ACC112 (cell line): ENCODE data around the gene ADCY1.

Experiments used
- H2AFZ ChIP-seq: fragments of 200-600 bp; sonication (generic); one replicate; pipeline ENCODE4 v1.6.0; 2017; ENCODE audit warnings: antibody characterized with exemption, low read length; ENCODE audit not compliant: unreplicated experiment
- H3K27ac ChIP-seq: fragments of 200-600 bp; sonication (generic); 2 replicates; pipeline ENCODE4 v1.5.1; 2014; ENCODE audit warnings: low read depth, mild to moderate bottlenecking, antibody characterized with exemption, low read length, moderate library complexity
- H3K27me3 ChIP-seq: fragments of 200-600 bp; sonication (generic); 2 replicates; pipeline ENCODE4 v1.6.1; 2014; ENCODE audit warnings: mild to moderate bottlenecking, antibody characterized with exemption, low read length, moderate library complexity, mixed read lengths; ENCODE audit not compliant: insufficient read depth
- H3K36me3 ChIP-seq: fragments of 200-600 bp; sonication (generic); 2 replicates; pipeline ENCODE4 v1.6.1; 2016; ENCODE audit warnings: mild to moderate bottlenecking, antibody characterized with exemption, low read length, moderate library complexity, mixed read lengths; ENCODE audit not compliant: insufficient read depth
- H3K4me1 ChIP-seq: fragments of 200-600 bp; sonication (generic); one replicate; pipeline ENCODE4 v1.6.1; 2016; ENCODE audit warnings: low read length, mixed read lengths; ENCODE audit not compliant: insufficient read depth, unreplicated experiment, control insufficient read depth
- H3K4me3 ChIP-seq: fragments of 200-600 bp; sonication (generic); 2 replicates; pipeline ENCODE4 v1.5.1; 2014; ENCODE audit warnings: mild to moderate bottlenecking, low read depth, low read length
- H3K79me2 ChIP-seq: fragments of 200-600 bp; sonication (generic); one replicate; pipeline ENCODE4 v1.6.0; 2016; ENCODE audit warnings: low read length; ENCODE audit not compliant: control insufficient read depth, unreplicated experiment, insufficient read depth

The ADCY1 gene

DNA sequence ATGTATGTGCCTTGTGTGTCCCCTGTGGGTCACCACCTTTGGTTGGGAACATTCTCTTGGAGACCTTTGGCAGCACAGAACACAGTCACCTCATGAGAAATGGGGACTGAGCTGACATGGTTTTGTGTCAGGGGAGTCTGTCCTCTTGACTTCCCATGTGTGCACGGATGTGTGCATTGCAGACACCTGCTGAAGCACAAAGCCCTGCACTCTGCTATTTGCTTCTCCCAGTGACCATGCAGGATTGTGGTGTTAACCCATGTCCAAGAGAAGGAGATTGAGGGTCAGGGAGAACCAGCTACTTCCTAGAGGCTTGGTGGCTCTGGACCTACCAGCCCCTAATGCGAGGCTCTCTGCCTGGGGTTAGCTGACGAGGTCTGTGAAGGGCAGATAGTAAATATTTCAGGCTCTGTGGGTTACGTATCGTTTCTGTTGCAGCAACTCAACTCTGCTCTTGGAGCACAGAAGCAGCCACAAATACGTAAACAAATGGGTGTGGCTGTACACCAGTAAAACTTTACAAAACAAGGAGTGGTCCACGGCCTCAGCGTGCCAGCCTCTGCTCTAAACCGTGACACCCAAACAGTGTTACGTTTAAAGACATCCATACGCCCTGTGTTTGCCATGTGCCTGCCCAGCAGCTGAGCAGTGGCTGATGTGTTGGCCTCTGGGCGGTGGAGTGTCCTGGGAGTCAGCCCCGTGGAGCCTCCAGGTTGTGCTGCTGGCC lies 51.7 kb downstream of the ADCY1 start:
- H3K27ac ChIP-seq = no peak overlapping the region
- H3K27me3 ChIP-seq = peaks cover 7% of the 10 kb centered on the region; the same call in 1 of the 2 replicates
- no peaks in the 10 kb centered on the region for H3K79me2 ChIP-seq
- no peaks in the 10 kb centered on the region for H3K4me1 ChIP-seq
- no peaks in the 10 kb centered on the region for H3K36me3 ChIP-seq
- no peak overlapping the region for H2AFZ ChIP-seq
- no peak overlapping the region for H3K4me3 ChIP-seq

DNA sequence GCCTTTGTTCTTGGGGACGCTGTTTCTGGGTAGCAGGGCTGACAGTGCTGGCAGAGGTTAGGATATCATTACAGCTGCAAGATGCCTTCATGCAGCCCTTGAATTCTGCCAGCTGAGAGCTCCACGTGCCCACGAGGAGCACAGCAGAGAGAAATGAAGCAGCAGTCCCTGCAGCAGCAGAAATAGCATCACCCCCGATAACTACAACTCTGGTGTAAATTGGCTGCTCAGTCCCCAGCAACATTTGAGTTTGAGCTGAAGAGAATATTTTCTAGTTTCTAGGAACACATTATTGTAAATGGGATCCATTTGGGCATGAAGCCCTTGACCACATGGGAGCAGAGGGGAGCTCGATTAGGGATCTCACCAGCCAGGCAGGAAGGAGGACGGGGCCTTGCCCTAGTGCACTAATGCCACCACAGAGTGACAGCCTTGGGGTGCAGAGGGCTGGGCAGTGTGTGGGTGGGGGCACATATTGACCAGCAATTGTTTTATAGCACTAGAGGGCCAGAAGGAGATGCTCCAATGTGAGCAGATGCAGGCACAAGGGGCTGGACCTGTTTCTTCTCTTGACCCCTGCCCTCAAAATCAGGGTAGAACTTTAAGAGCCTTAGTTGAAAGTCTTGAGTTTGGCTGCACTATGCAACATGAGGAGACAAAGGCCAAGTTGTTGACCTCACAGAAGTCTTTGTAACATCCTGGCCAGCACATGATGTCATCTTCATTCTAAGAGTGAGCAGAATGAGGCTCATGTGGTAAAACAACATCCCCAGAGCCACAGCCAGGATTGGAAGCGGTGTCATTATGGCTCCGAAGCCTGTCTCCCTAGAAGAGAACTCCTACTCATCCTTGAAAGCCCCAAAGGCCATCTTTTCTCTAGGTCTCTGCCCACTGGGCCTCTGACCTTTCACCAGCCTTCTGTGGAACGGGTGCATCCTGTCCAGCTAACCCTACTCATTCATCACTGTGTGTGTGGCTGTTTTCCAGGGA lies 52.6 kb downstream of the ADCY1 start:
- Histone ChIP-seq H3K27ac (no peak overlapping the region), H3K4me1 (no peaks in the 10 kb centered on the region), H3K4me3 (no peak overlapping the region), H3K27me3 (peaks cover 7% of the 10 kb centered on the region; the same call in 1 of the 2 replicates), H3K79me2 (no peaks in the 10 kb centered on the region), H2AFZ (no peak overlapping the region), H3K36me3 (no peaks in the 10 kb centered on the region)

DNA sequence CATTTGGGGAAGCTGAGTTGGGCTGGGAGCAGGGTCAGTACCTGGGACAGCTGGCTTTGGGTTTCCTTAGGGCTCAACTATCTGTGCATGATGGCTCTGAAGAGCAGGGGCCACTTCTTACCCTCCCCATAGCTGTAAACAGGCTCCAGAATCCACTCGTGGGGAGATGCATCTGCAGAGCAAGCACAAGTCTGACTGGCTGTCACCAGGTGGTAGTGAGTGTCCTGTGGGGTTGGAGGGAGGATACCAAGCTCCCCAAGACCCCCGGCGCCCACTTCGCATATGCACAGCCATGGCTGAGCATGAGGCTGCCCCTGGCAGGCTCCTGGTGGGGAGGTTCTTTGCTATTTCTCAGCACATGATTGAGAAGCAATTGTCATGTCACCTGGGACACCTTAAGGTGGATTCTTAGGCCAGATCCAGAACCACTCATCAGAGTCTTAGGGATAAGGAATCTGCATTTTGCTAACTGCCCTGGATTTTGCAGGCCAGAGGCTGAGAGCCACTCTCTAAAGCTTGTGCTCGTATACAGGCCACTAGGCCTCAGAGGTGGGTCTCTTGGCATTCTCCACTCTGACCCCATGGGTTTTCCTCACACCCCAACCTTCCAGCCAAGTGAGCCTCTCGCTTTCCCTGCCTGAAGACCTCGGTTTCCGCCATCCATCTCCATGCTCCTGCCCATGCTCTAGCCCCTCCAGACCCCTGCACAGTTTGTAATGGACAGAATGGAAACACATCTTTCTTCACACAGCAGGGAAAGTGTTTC lies 53.7 kb downstream of the ADCY1 start:
- no peak overlapping the region for H3K4me3 ChIP-seq
- H3K27ac ChIP-seq = no peak overlapping the region
- H3K27me3 ChIP-seq = peaks cover 4% of the 10 kb centered on the region; the same call in 1 of the 2 replicates
- no peak overlapping the region for H2AFZ ChIP-seq
- H3K36me3 ChIP-seq = no peaks in the 10 kb centered on the region
- H3K4me1 ChIP-seq = no peaks in the 10 kb centered on the region
- no peaks in the 10 kb centered on the region for H3K79me2 ChIP-seq

DNA sequence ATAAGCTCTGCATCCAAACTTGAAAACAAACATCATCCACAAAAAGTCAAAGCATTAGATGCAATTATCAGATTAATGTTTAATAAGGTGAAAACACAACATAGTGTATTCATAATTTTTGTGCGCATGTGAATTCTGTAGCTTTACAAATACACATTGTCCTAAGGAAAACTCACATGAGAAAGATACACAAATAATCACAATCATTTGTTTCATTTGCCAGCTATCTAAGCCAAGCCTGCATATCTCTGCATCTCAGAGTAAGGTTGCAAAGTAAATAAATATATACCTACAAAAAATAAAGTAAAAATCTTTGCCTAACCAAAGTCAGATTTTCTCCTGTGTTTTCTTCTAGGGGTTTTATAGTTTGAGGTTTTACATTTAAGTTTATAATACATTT lies 57.4 kb downstream of the ADCY1 start:
- no peak overlapping the region for H3K4me3 ChIP-seq
- H2AFZ ChIP-seq = no peak overlapping the region

DNA sequence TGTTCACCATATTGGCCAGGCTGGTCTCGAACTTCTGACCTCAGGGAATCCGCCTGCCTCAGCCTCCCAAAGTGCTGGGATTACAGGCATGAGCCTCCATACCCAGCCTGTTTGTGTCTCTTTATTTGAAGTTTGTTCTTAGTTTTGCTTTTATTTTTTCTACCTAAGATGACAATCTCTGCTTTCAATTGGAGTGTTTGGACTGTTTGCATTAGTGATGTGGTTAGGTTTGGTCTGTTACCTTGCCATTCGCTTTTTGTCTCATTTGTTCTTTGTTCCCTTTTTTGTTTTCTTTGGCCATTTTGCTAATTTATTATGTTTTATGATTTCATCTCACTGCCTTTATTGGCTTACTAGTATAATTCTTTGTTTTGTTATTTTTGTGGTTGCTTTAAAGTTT lies 62.6 kb downstream of the ADCY1 start:
- Histone ChIP-seq H3K4me3 (no peak overlapping the region), H2AFZ (no peak overlapping the region), H3K36me3 (no peaks in the 10 kb centered on the region), H3K4me1 (no peaks in the 10 kb centered on the region), H3K79me2 (no peaks in the 10 kb centered on the region), H3K27me3 (peaks cover 30% of the 10 kb centered on the region), H3K27ac (no peak overlapping the region)

More for the DNA sequence above, 57.4 kb downstream of the ADCY1 start:
- no peaks in the 10 kb centered on the region for H3K79me2 ChIP-seq
- H3K36me3 ChIP-seq = no peaks in the 10 kb centered on the region
- H3K27ac ChIP-seq = no peak overlapping the region
- no peaks in the 10 kb centered on the region for H3K4me1 ChIP-seq
- peaks cover 18% of the 10 kb centered on the region for H3K27me3 ChIP-seq

DNA sequence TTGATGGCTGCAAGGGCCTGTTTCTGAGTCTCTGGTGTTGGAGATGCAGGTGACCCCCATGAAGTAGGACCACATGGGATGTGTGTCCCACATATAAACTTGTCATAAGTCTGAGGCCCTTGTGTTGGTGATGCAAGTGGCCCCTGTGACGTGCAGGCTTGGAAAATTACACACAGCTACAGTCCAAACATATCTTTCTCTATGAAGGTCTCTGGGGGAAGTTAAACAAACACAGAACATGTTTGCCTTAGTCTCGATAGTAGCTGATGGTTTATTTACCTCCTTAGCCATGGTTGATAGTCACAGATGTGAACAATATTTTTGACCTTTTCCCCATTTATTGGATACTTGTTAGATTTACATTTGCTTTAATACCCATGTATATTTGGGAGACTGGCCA lies 64.7 kb downstream of the ADCY1 start:
- H3K36me3 ChIP-seq = no peaks in the 10 kb centered on the region
- H2AFZ ChIP-seq = no peak overlapping the region
- H3K4me3 ChIP-seq = no peak overlapping the region
- peaks cover 28% of the 10 kb centered on the region for H3K27me3 ChIP-seq
- H3K27ac ChIP-seq = no peak overlapping the region
- no peaks in the 10 kb centered on the region for H3K79me2 ChIP-seq
- no peaks in the 10 kb centered on the region for H3K4me1 ChIP-seq

DNA sequence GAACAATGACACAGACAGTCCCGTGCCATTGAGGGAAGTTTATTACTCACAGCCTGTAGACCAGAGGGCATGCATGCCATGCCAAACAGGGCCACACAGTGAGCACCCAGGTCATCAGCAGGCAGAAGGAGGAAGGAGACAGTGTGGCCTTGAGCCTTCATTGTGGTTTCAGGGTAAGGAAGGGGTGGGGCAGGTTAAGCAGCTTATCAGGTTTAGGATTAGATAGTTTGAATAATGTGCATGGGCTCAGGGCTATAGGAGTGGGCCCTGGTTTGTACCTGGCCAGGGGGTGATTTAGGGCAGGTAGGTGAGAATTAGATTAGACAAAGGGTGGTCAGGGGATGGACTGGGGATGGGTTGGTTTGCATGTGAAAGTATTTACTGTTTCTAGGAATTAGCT lies 67.9 kb downstream of the ADCY1 start:
- H3K4me1 ChIP-seq = no peaks in the 10 kb centered on the region
- H3K4me3 ChIP-seq = no peak overlapping the region
- H3K36me3 ChIP-seq = no peaks in the 10 kb centered on the region
- no peaks in the 10 kb centered on the region for H3K79me2 ChIP-seq
- H2AFZ ChIP-seq = no peak overlapping the region
- peaks cover 16% of the 10 kb centered on the region for H3K27me3 ChIP-seq
- H3K27ac ChIP-seq = no peak overlapping the region

DNA sequence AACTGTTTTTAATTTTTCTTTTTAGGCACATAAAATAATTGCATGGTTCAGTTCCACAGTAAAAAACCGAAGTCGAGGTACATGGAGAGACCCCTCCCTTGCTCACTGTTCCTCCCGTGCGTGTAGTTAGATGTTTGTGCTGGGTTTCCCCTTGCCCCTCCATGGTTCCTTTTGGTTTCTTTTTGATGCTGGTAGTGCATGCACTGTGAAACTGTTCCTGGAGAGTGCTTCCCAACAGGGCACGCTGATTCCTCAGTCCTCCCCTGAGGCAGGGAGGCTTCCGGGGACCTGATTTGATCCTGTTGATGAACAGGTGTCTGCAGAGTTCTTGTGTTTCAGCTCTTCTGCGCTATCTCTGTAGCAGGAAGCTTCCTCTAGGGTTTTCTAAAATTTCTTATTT lies 69.5 kb downstream of the ADCY1 start:
- Histone ChIP-seq H2AFZ (no peak overlapping the region), H3K27ac (no peak overlapping the region), H3K4me1 (no peaks in the 10 kb centered on the region), H3K4me3 (no peak overlapping the region), H3K36me3 (no peaks in the 10 kb centered on the region), H3K27me3 (peaks cover 7% of the 10 kb centered on the region; the same call in 1 of the 2 replicates), H3K79me2 (no peaks in the 10 kb centered on the region)

DNA sequence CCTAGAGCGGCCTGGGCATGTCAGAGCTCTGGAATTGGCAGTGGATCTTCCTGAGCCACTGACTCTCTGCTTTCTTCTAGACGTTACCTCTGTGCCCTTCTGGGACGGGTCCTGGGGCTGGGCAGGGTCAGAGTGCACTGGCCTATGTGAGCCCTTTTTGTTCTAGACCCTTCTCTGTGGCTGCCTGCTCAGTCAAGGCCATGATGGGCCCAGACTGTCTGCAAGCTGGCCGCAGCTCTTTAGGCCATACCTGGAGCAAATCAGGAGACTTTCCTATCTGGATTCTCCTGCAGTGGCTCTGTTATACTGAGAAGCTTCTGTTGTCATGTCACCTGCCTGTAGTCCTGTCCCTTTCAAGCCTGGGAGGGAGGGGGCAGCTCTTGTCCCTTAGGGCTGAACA lies 70.1 kb downstream of the ADCY1 start:
- Histone ChIP-seq H3K4me1 (no peaks in the 10 kb centered on the region), H2AFZ (no peak overlapping the region), H3K27ac (no peak overlapping the region), H3K36me3 (no peaks in the 10 kb centered on the region), H3K79me2 (no peaks in the 10 kb centered on the region), H3K27me3 (peaks cover 3% of the 10 kb centered on the region; the same call in 1 of the 2 replicates), H3K4me3 (no peak overlapping the region)

DNA sequence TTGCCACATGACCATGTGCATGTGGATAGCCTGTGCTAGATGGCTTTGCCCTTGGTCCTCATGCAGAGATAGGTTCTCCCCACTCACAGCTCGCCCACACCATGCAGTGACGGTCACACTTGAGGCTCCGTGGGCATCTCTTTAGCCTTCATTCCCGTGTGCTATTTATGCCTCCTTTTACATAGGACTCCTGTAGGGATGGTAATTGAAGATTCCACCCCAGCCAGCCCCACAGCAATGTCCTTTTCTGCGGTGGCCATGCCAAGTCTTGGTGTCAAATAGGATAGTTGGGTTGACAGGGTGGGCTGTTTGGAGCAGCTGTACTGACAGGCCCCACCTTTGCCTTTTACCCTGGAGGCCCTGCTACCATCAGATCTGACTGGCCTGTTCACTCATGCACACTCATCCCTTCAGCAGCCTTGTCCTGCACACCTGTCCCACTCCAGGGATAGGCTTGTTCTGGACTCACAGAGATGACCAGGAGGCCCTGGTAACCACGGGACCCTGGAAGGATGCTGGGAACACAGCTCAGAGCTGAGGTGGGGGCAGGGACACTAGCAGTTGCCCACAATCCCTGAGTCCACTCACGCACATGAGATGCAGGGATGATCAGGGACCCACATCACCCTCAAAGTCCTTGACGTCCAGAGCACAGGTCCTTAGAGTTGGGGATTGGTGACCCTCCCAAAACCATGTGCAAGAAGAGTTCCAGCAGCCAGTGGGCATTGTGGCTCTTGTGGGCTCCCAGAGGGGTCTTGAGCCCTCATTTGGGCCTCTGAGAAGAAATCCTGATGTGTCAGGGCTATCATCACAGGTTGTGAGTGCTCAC lies 71.2 kb downstream of the ADCY1 start:
- Histone ChIP-seq H3K79me2 (no peaks in the 10 kb centered on the region), H3K27ac (no peak overlapping the region), H3K4me3 (no peak overlapping the region), H3K36me3 (no peaks in the 10 kb centered on the region), H3K4me1 (no peaks in the 10 kb centered on the region), H2AFZ (no peak overlapping the region), H3K27me3 (no peaks in the 10 kb centered on the region)
